A673 (cell line): ENCODE measurements around the gene TMEM60. TPM values are rescaled to one million over a fixed set of nuclear protein-coding genes. Genes with fewer than 3 reads are reported as not detected.

ENCODE experiments used
- BruUV-seq: library from RNA; stranded (reverse); fragments of 400-500 nt; replicated peaks from 2 replicates; lab custom pipeline; 2021; lab: Mats Ljungman, UMichigan
- CTCF ChIA-PET: fragments of 300-600 bp; sonication (Branson Sonifier 250); formaldehyde crosslinking; loops from one replicate; lab custom pipeline; 2022; ENCODE audit warnings: antibody characterized with exemption; lab: Charles Lee
- POLR2A ChIA-PET: fragments of 300-600 bp; sonication (Branson Sonifier 250); formaldehyde crosslinking; loops from one replicate; lab custom pipeline; 2022; ENCODE audit warnings: antibody characterized with exemption; ENCODE audit not compliant: low non-redundant PET; lab: Charles Lee
- DNase-seq: peaks from one replicate; pipeline ENCODE4 v3.0.0-alpha.2; 2015; ENCODE audit warnings: low spot score
- H3K27ac ChIP-seq: fragments of 200-600 bp; sonication (generic); 2 replicates; pipeline ENCODE4 v1.5.1; 2016; ENCODE audit warnings: mixed run types, low read depth, mild to moderate bottlenecking, mixed read lengths, antibody characterized with exemption, low read length; ENCODE audit not compliant: poor library complexity, severe bottlenecking
- H3K27me3 ChIP-seq: fragments of 200-600 bp; sonication (generic); replicated peaks from 2 replicates; pipeline ENCODE4 v1.6.1; 2017; ENCODE audit warnings: mixed run types, low read depth, mild to moderate bottlenecking, mixed read lengths, antibody characterized with exemption, low read length; ENCODE audit not compliant: insufficient read depth, poor library complexity
- H3K36me3 ChIP-seq: fragments of 200-600 bp; sonication (generic); 2 replicates; pipeline ENCODE4 v1.6.1; 2016; ENCODE audit warnings: mixed run types, mild to moderate bottlenecking, mixed read lengths, antibody characterized with exemption, low read length; ENCODE audit not compliant: insufficient read depth, poor library complexity, severe bottlenecking
- H3K4me1 ChIP-seq: fragments of 200-600 bp; sonication (generic); 2 replicates; pipeline ENCODE4 v1.6.1; 2017; ENCODE audit warnings: mixed run types, mild to moderate bottlenecking, mixed read lengths, antibody characterized with exemption, low read length; ENCODE audit not compliant: insufficient read depth, poor library complexity, severe bottlenecking
- H3K4me3 ChIP-seq: fragments of 200-600 bp; sonication (generic); 2 replicates; pipeline ENCODE4 v1.5.1; 2016; ENCODE audit warnings: low read depth, mixed run types, mild to moderate bottlenecking, mixed read lengths, low read length; ENCODE audit not compliant: poor library complexity, severe bottlenecking
- H3K9me3 ChIP-seq: fragments of 200-600 bp; sonication (generic); 2 replicates; pipeline ENCODE4 v1.6.1; 2016; ENCODE audit warnings: mixed run types, low read depth, mild to moderate bottlenecking, mixed read lengths, antibody characterized with exemption, low read length; ENCODE audit not compliant: poor library complexity, severe bottlenecking
- CTCF ChIP-seq: fragments of 300-800, 200-600 bp; sonication (generic); conservative IDR thresholded peaks from 2 replicates; pipeline ENCODE4 v1.5.1; 2017; ENCODE audit warnings: low read depth, mild to moderate bottlenecking, antibody characterized with exemption, low read length, moderate library complexity, mixed read lengths
- EZH2 ChIP-seq: fragments of 200-600 bp; sonication (generic); IDR thresholded peaks from 2 replicates; pipeline ENCODE4 v1.6.1; 2017; ENCODE audit warnings: borderline replicate concordance, low read depth, mild to moderate bottlenecking, mixed read lengths, antibody characterized with exemption, low read length; ENCODE audit not compliant: poor library complexity, severe bottlenecking
- intact Hi-C: fragments of 100-400 bp; cut with micrococcal nuclease; formaldehyde crosslinking; loops from one replicate; pipeline ENCODE4 v1.10.0; 2022; ENCODE audit not compliant: unreplicated experiment
- total RNA-seq: library from RNA; stranded (reverse); gene quantifications from 2 replicates; pipeline ENCODE4 v1.2.3, GENCODE V29; 2021

TMEM60 gene
- total RNA-seq, 1 experiment from 2014 or later: 14.8 TPM

GRCh38 chr7:77778535-77778934 is 19.7 kb downstream of the TMEM60 start:
- TF ChIP-seq CTCF (no peak), EZH2 (no peak)
- H3K27ac ChIP-seq: no peak overlapping the region
- intact Hi-C loops: no loop called here
- DNase-seq: no peak
- H3K36me3 ChIP-seq: peaks cover 30% of the 10 kb centered on the region
- POLR2A ChIA-PET: no interaction called here
- no TSS peak for BruUV-seq
- no peak overlapping the region for H3K4me3 ChIP-seq
- no peaks in the 10 kb centered on the region for H3K9me3 ChIP-seq
- CTCF ChIA-PET: no interaction called here
- H3K4me1 ChIP-seq: no peaks in the 10 kb centered on the region
- H3K27me3 ChIP-seq: no peaks in the 10 kb centered on the region

- TF ChIP-seq EZH2 (no peak), CTCF (no peak)
- ChIA-PET CTCF (no interaction called here), POLR2A (no interaction called here)
- peaks cover 22% of the 10 kb centered on the region for H3K36me3 ChIP-seq
- H3K27me3 ChIP-seq: no peaks in the 10 kb centered on the region
- DNase-seq: no peak
- no peaks in the 10 kb centered on the region for H3K9me3 ChIP-seq
- intact Hi-C loops: no loop called here
- no peak overlapping the region for H3K27ac ChIP-seq
- no TSS peak for BruUV-seq
- H3K4me1 ChIP-seq: no peaks in the 10 kb centered on the region
- no peak overlapping the region for H3K4me3 ChIP-seq
Observed at GRCh38 chr7:77771901-77772300, 26.3 kb downstream of the TMEM60 start.

GRCh38 chr7:77770316-77770715 is 27.9 kb downstream of the TMEM60 start:
- no peaks in the 10 kb centered on the region for H3K4me1 ChIP-seq
- no peaks in the 10 kb centered on the region for H3K27me3 ChIP-seq
- no TSS peak for BruUV-seq
- H3K27ac ChIP-seq: no peak overlapping the region
- no peak for TF ChIP-seq CTCF
- TF ChIP-seq EZH2: no peak
- peaks cover 9% of the 10 kb centered on the region for H3K36me3 ChIP-seq
- no peaks in the 10 kb centered on the region for H3K9me3 ChIP-seq
- no peak for DNase-seq
- no peak overlapping the region for H3K4me3 ChIP-seq
- CTCF ChIA-PET: no interaction called here
- intact Hi-C loops: no loop called here
- POLR2A ChIA-PET: no interaction called here
